DOHH2 (cell line): ENCODE measurements around the gene PPIE.
"Not testable (repeated sequence)": the region's sequence is repeated elsewhere in the genome, so short reads cannot be mapped to it uniquely, and the experiment has no call there.

ENCODE experiments used
- H3F3A ChIP-seq: fragments of 200-600 bp; sonication (generic), shearing (Covaris generic); 2 replicates; pipeline ENCODE4 v1.6.0; 2016; ENCODE audit warnings: antibody characterized with exemption, mild to moderate bottlenecking; ENCODE audit not compliant: control insufficient read depth, insufficient read depth
- H3K27ac ChIP-seq: fragments of 200-600 bp; sonication (generic); 2 replicates; pipeline ENCODE4 v1.5.1; 2014; ENCODE audit warnings: low read depth, mild to moderate bottlenecking, low read length, moderate library complexity
- H3K27me3 ChIP-seq: fragments of 200-600 bp; sonication (generic); 2 replicates; pipeline ENCODE4 v1.6.1; 2014; ENCODE audit warnings: mild to moderate bottlenecking, low read length, mixed read lengths; ENCODE audit not compliant: control insufficient read depth
- H3K36me3 ChIP-seq: fragments of 200-600 bp; sonication (generic); 2 replicates; pipeline ENCODE4 v1.6.1; 2014; ENCODE audit warnings: mild to moderate bottlenecking, low read length, moderate library complexity, mixed read lengths; ENCODE audit not compliant: control insufficient read depth
- H3K4me1 ChIP-seq: fragments of 200-600 bp; sonication (generic); 2 replicates; pipeline ENCODE4 v1.6.1; 2014; ENCODE audit warnings: mild to moderate bottlenecking, low read length, mixed read lengths; ENCODE audit not compliant: control insufficient read depth
- H3K4me2 ChIP-seq: fragments of 200-600 bp; sonication (generic); 2 replicates; pipeline ENCODE4 v1.6.0; 2014; ENCODE audit warnings: mild to moderate bottlenecking, low read length, moderate library complexity
- H3K4me3 ChIP-seq: fragments of 200-600 bp; sonication (generic); 2 replicates; pipeline ENCODE4 v1.5.1; 2014; ENCODE audit warnings: mild to moderate bottlenecking, low read length, mixed read lengths
- H3K79me2 ChIP-seq: fragments of 200-600 bp; sonication (generic); 2 replicates; pipeline ENCODE4 v1.6.1; 2014; ENCODE audit warnings: mild to moderate bottlenecking, low read length, mixed read lengths; ENCODE audit not compliant: control insufficient read depth
- H3K9me2 ChIP-seq: fragments of 200-600 bp; sonication (generic); replicated peaks from 2 replicates; pipeline ENCODE4 v1.6.1; 2014; ENCODE audit warnings: mild to moderate bottlenecking, low read length, mixed read lengths; ENCODE audit not compliant: control insufficient read depth
- H3K9me3 ChIP-seq: fragments of 200-600 bp; sonication (generic); 2 replicates; pipeline ENCODE4 v1.6.1; 2014; ENCODE audit warnings: antibody characterized with exemption, low read length, mixed read lengths; ENCODE audit not compliant: control insufficient read depth, insufficient read depth
- H4K20me1 ChIP-seq: fragments of 200-600 bp; sonication (generic); 2 replicates; pipeline ENCODE4 v1.6.0; 2014; ENCODE audit warnings: low read depth, mild to moderate bottlenecking, antibody characterized with exemption, low read length, moderate library complexity; ENCODE audit not compliant: control insufficient read depth, insufficient read depth
- EZH2phosphoT487 ChIP-seq: fragments of 200-600 bp; sonication (generic); IDR thresholded peaks from 2 replicates; pipeline ENCODE4 v1.6.1; 2017; ENCODE audit warnings: borderline replicate concordance, mild to moderate bottlenecking, antibody characterized with exemption, low read length, moderate library complexity, mixed read lengths
- TF ChIP-seq, protein P1 (sequence below): fragments of 200-600 bp; sonication (generic); IDR thresholded peaks from one replicate; pipeline ENCODE4 v1.5.1; 2014; ENCODE audit warnings: antibody characterized with exemption, mild to moderate bottlenecking, low read depth, low read length; ENCODE audit not compliant: poor library complexity, severe bottlenecking

PPIE gene

GRCh38 chr1:39776400-39776713 lies 37.7 kb downstream of the PPIE start:
- no peak overlapping the region for H3K4me3 ChIP-seq
- H4K20me1 ChIP-seq = no peaks in the 10 kb centered on the region
- no peaks in the 10 kb centered on the region for H3K9me2 ChIP-seq
- no peaks in the 10 kb centered on the region for H3K79me2 ChIP-seq
- TF ChIP-seq, protein P1, sequence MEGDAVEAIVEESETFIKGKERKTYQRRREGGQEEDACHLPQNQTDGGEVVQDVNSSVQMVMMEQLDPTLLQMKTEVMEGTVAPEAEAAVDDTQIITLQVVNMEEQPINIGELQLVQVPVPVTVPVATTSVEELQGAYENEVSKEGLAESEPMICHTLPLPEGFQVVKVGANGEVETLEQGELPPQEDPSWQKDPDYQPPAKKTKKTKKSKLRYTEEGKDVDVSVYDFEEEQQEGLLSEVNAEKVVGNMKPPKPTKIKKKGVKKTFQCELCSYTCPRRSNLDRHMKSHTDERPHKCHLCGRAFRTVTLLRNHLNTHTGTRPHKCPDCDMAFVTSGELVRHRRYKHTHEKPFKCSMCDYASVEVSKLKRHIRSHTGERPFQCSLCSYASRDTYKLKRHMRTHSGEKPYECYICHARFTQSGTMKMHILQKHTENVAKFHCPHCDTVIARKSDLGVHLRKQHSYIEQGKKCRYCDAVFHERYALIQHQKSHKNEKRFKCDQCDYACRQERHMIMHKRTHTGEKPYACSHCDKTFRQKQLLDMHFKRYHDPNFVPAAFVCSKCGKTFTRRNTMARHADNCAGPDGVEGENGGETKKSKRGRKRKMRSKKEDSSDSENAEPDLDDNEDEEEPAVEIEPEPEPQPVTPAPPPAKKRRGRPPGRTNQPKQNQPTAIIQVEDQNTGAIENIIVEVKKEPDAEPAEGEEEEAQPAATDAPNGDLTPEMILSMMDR = no peak
- TF ChIP-seq EZH2phosphoT487 = no peak
- no peaks in the 10 kb centered on the region for H3K9me3 ChIP-seq
- H3F3A ChIP-seq = peaks cover 8% of the 10 kb centered on the region; the same call in 1 of the 2 replicates
- H3K4me1 ChIP-seq = peaks cover 15% of the 10 kb centered on the region
- no peaks in the 10 kb centered on the region for H3K36me3 ChIP-seq
- no peak overlapping the region for H3K27ac ChIP-seq
- H3K4me2 ChIP-seq = peak overlapping the region; percentile 34
- H3K27me3 ChIP-seq = no peaks in the 10 kb centered on the region

- Histone ChIP-seq H3K9me3 (no peaks in the 10 kb centered on the region), H3K79me2 (no peaks in the 10 kb centered on the region), H3K4me2 (no peak overlapping the region), H3K27me3 (no peaks in the 10 kb centered on the region), H3K27ac (no peak overlapping the region), H3F3A (peaks cover 8% of the 10 kb centered on the region; the same call in 1 of the 2 replicates), H4K20me1 (no peaks in the 10 kb centered on the region), H3K36me3 (no peaks in the 10 kb centered on the region), H3K9me2 (no peaks in the 10 kb centered on the region), H3K4me1 (peaks cover 15% of the 10 kb centered on the region), H3K4me3 (no peak overlapping the region)
- TF ChIP-seq EZH2phosphoT487 = no peak
- TF ChIP-seq, protein P1 = no peak
Observed at GRCh38 chr1:39776886-39777285, 38.2 kb downstream of the PPIE start.

DNA sequence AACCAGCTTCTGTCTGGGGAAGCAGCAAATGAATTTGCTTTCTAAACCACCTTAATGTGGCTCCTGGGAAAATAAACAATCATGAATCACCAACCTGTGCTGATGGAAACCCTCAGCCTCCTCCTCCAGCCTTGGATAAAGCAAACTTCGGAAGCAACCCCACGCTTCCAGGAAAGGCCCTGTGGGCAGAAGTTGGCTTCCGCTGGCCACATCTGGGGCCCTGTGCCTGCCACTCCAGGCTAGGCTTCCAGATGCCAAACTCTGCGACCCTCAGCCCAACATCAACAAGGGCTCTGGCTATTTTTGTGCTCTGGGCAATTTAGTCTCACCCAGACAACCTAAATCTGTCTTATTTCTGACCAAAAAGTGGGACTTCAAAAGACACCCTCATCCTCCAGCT lies 38.6 kb downstream of the PPIE start:
- Histone ChIP-seq H3K27ac (no peak overlapping the region), H3K36me3 (no peaks in the 10 kb centered on the region), H3K4me2 (no peak overlapping the region), H3K4me3 (no peak overlapping the region), H4K20me1 (no peaks in the 10 kb centered on the region), H3F3A (peaks cover 8% of the 10 kb centered on the region; the same call in 1 of the 2 replicates), H3K79me2 (no peaks in the 10 kb centered on the region), H3K9me3 (no peaks in the 10 kb centered on the region), H3K9me2 (no peaks in the 10 kb centered on the region), H3K4me1 (peaks cover 15% of the 10 kb centered on the region), H3K27me3 (no peaks in the 10 kb centered on the region)
- TF ChIP-seq, protein P1 = no peak
- no peak for TF ChIP-seq EZH2phosphoT487

- H3K36me3 ChIP-seq, H3K27ac ChIP-seq, H3K4me3 ChIP-seq, H4K20me1 ChIP-seq, H3K27me3 ChIP-seq, H3K4me2 ChIP-seq, H3F3A ChIP-seq, H3K79me2 ChIP-seq, H3K9me3 ChIP-seq, H3K9me2 ChIP-seq: not testable (repeated sequence)
- H3K4me1 ChIP-seq = peaks cover 15% of the 10 kb centered on the region
Observed at GRCh38 chr1:39777896-39778295, 39.2 kb downstream of the PPIE start.

GRCh38 chr1:39778463-39779099 lies 39.9 kb downstream of the PPIE start:
- H3K27me3 ChIP-seq, H3K4me3 ChIP-seq, H3K9me2 ChIP-seq, H3K4me2 ChIP-seq, H3K27ac ChIP-seq, H3K9me3 ChIP-seq, H3F3A ChIP-seq, H3K79me2 ChIP-seq, H4K20me1 ChIP-seq, H3K36me3 ChIP-seq: not testable (repeated sequence)
- peaks cover 15% of the 10 kb centered on the region for H3K4me1 ChIP-seq
